HepG2 (cell line): ENCODE data around the gene OSBPL3. TPM values are rescaled to one million over a fixed set of nuclear protein-coding genes. Genes with fewer than 3 reads are reported as not detected.

Experiments
- ATAC-seq: fragments of 200-7000 bp; cut with Tn5 transposase; 3 replicates; pipeline ENCODE4 v1.9.1; 2020; ENCODE audit warnings: mild to moderate bottlenecking, moderate library complexity
- BruUV-seq: library from RNA; stranded (reverse); fragments of 400-500 nt; replicated peaks from 2 replicates; lab custom pipeline; 2021; lab: Mats Ljungman, UMichigan
- CTCF ChIA-PET: fragments of 300-600 bp; formaldehyde crosslinking; extraction: SDS; loops from one replicate; lab custom pipeline; 2021; ENCODE audit warnings: low total read pairs, inconsistent platforms, low intra/inter-chr PET ratio; lab: Yijun Ruan, JAX
- POLR2A ChIA-PET: fragments of 350-600 bp; sonication (Branson Sonifier 250); formaldehyde crosslinking; loops from one replicate; lab custom pipeline; 2020; ENCODE audit warnings: antibody characterized with exemption, inconsistent platforms; lab: Yijun Ruan, JAX
- DNase-seq: peaks from one replicate; pipeline ENCODE4 v3.0.0-alpha.2; 2015; ENCODE audit warnings: low spot score
- FAIRE-seq: peaks from 3 replicates; lab custom pipeline; 2011; peaks lifted over from hg19 to GRCh38; lab: Jason Lieb, UNC
- H2AFZ ChIP-seq: one replicate; pipeline ENCODE4 v1.6.1; 2011; ENCODE audit warnings: low read length, inconsistent platforms
- H3K27ac ChIP-seq: fragments of 300-600 bp; 3 replicates; pipeline ENCODE4 v1.8.0; 2011; ENCODE audit warnings: mixed run types, mild to moderate bottlenecking, mixed read lengths, low read length, inconsistent platforms; ENCODE audit not compliant: insufficient read depth; ENCODE audit errors: extremely low read length
- H3K27me3 ChIP-seq, 2 experiments: fragments of 200-600 bp in 1 of 2; 2 replicates in 1 of 2; 3 replicates in 1 of 2; pipeline versions ENCODE4 v1.6.0 to v1.8.0; 2011; ENCODE audit warnings: low read length in 2 of 2, mild to moderate bottlenecking in 2 of 2, moderate library complexity in 2 of 2, inconsistent platforms in 1 of 2; ENCODE audit not compliant: insufficient read depth in 2 of 2, control insufficient read depth in 1 of 2
- H3K36me3 ChIP-seq, 2 experiments: fragments of 200-600 bp in 1 of 2; replicated peaks in 1 of 2; 2 replicates in 1 of 2; 3 replicates in 1 of 2; pipeline versions ENCODE4 v1.5.1 to v1.8.0; 2011; ENCODE audit warnings: low read length in 2 of 2, inconsistent platforms in 1 of 2; ENCODE audit not compliant: insufficient read depth in 2 of 2, control insufficient read depth in 1 of 2
- H3K4me1 ChIP-seq: 2 replicates; pipeline ENCODE4 v1.5.1; 2012; ENCODE audit warnings: low read length, inconsistent platforms; ENCODE audit not compliant: insufficient read depth
- H3K4me2 ChIP-seq: 2 replicates; pipeline ENCODE4 v1.6.0; 2011; ENCODE audit warnings: low read depth, low read length, inconsistent platforms
- H3K4me3 ChIP-seq, 3 experiments: fragments of 200-600 bp in 1 of 3; sonication (generic), shearing (Covaris generic) in 1 of 3; replicated peaks in 1 of 3; 2 replicates each; pipeline ENCODE4 v1.5.1; 2011 to 2016; ENCODE audit warnings: low read length in 3 of 3, inconsistent platforms in 2 of 3, low read depth in 2 of 3, mild to moderate bottlenecking in 2 of 3, control low read depth in 1 of 3, mixed read lengths in 1 of 3; ENCODE audit not compliant: insufficient read depth in 1 of 3
- H3K79me2 ChIP-seq: one replicate; pipeline ENCODE4 v1.6.1; 2011; ENCODE audit warnings: low read length, inconsistent platforms; ENCODE audit not compliant: insufficient read depth
- H3K9ac ChIP-seq: 2 replicates; pipeline ENCODE4 v1.6.0; 2011; ENCODE audit warnings: mild to moderate bottlenecking, low read depth, low read length, inconsistent platforms; ENCODE audit not compliant: insufficient read depth
- H3K9me3 ChIP-seq: 2 replicates; pipeline ENCODE4 v1.5.1; 2012; ENCODE audit warnings: mild to moderate bottlenecking, low read length
- H4K20me1 ChIP-seq: 2 replicates; pipeline ENCODE4 v1.6.0; 2011; ENCODE audit warnings: inconsistent platforms, mild to moderate bottlenecking, low read length, moderate library complexity; ENCODE audit not compliant: insufficient read depth
- CTCF ChIP-seq: sonication (generic); formaldehyde crosslinking; IDR thresholded peaks from 2 replicates; pipeline ENCODE4 v1.5.0; 2020; ENCODE audit warnings: mild to moderate bottlenecking, missing genetic modification reagents, moderate library complexity
- NONO ChIP-seq, 2 experiments: fragments of 450-650 bp in 1 of 2; sonication (generic) in 1 of 2; formaldehyde crosslinking in 1 of 2; IDR thresholded peaks in 1 of 2; conservative IDR thresholded peaks in 1 of 2; 2 replicates each; pipeline versions ENCODE4 v1.6.1 to v1.8.0; 2017 to 2022; ENCODE audit warnings: mild to moderate bottlenecking in 1 of 2, missing genetic modification reagents in 1 of 2, moderate library complexity in 1 of 2
- STAG1 ChIP-seq: sonication (generic); formaldehyde crosslinking; IDR thresholded peaks from 2 replicates; pipeline ENCODE4 v1.4.0; 2020; ENCODE audit warnings: missing genetic modification reagents
- WGBS: methylation state at CpG from one replicate; pipeline ENCODE4 v1.1.6; 2017; ENCODE audit warnings: low lambda C conversion rate; 5-methylcytosine and 5-hydroxymethylcytosine counted together
- in situ Hi-C: cut with HindIII; loops from 2 replicates; pipeline ENCODE4 v1.10.0; 2017; ENCODE audit warnings: low pct_unique_long_range_greater_than_20kb; ENCODE audit not compliant: extremely low pct_ligation_motif_present
- intact Hi-C: fragments of 100-400 bp; cut with micrococcal nuclease; formaldehyde crosslinking; loops from one replicate; pipeline ENCODE4 v1.10.0; 2022; ENCODE audit not compliant: unreplicated experiment
- polyA plus RNA-seq, 8 experiments: library from polyadenylated mRNA; depleted of rRNA in 3 of 8; stranded (reverse) in 7 of 8; unstranded in 1 of 8; fragments of >200 nt; fragmentation: Illumina TruSeq in 4 of 8; extraction: Trizol in 4 of 8; gene quantifications; 2 replicates each; pipeline versions ENCODE4 v1.2.1 to v1.2.3, GENCODE V29; 2011 to 2016; ENCODE audit warnings: low read depth in 4 of 8, missing spikeins in 1 of 8, mixed read lengths in 1 of 8; ENCODE audit not compliant: insufficient read depth in 1 of 8
- total RNA-seq, 5 experiments: library from RNA; depleted of rRNA; stranded (reverse); fragments of >200 nt; fragmentation: Illumina TruSeq; extraction: Trizol; gene quantifications; 2 replicates each; pipeline ENCODE4 v1.2.3, GENCODE V29; 2016; ENCODE audit warnings: low read depth in 1 of 5
- TF ChIP-seq, protein P1 (sequence below): sonication (generic); formaldehyde crosslinking; IDR thresholded peaks from 2 replicates; pipeline ENCODE4 v1.5.0; 2020; ENCODE audit warnings: mild to moderate bottlenecking, missing genetic modification reagents, borderline replicate concordance

OSBPL3 gene
- total and polyA plus RNA-seq, 2 of the 13 experiments (the other 11 are each of a cell fraction or from before 2014, with no cell fraction given) = 8.8 to 28.9 TPM

- Histone ChIP-seq H3K79me2 (no peaks in the 10 kb centered on the region), H3K27ac (no peak overlapping the region), H3K4me2 (no peak overlapping the region), H2AFZ (no peak overlapping the region), H3K4me3 (no peak overlapping the region), H3K9me3 (no peaks in the 10 kb centered on the region), H3K36me3 (no peaks in the 10 kb centered on the region), H3K4me1 (no peaks in the 10 kb centered on the region; the same call in 1 of the 2 replicates), H3K9ac (no peak overlapping the region)
- no peak for FAIRE-seq
- no peak for DNase-seq
- WGBS = 59% methylated on average over 9 of the region's 9 CpGs
- no peak for ATAC-seq
- intact Hi-C loops (no loop called here), in situ Hi-C loops (no loop called here)
- ChIA-PET POLR2A (no interaction called here), CTCF (no interaction called here)
- no TSS peak for BruUV-seq
- TF ChIP-seq NONO (IDR thresholded peaks at IDR 0.05) (no peak), NONO (CRISPR knock-in tag; conservative IDR thresholded peaks at IDR 0.05) (no peak), CTCF (CRISPR knock-in tag) (peak; percentile 37), STAG1 (CRISPR knock-in tag) (peak; percentile 47)
- TF ChIP-seq, protein P1, sequence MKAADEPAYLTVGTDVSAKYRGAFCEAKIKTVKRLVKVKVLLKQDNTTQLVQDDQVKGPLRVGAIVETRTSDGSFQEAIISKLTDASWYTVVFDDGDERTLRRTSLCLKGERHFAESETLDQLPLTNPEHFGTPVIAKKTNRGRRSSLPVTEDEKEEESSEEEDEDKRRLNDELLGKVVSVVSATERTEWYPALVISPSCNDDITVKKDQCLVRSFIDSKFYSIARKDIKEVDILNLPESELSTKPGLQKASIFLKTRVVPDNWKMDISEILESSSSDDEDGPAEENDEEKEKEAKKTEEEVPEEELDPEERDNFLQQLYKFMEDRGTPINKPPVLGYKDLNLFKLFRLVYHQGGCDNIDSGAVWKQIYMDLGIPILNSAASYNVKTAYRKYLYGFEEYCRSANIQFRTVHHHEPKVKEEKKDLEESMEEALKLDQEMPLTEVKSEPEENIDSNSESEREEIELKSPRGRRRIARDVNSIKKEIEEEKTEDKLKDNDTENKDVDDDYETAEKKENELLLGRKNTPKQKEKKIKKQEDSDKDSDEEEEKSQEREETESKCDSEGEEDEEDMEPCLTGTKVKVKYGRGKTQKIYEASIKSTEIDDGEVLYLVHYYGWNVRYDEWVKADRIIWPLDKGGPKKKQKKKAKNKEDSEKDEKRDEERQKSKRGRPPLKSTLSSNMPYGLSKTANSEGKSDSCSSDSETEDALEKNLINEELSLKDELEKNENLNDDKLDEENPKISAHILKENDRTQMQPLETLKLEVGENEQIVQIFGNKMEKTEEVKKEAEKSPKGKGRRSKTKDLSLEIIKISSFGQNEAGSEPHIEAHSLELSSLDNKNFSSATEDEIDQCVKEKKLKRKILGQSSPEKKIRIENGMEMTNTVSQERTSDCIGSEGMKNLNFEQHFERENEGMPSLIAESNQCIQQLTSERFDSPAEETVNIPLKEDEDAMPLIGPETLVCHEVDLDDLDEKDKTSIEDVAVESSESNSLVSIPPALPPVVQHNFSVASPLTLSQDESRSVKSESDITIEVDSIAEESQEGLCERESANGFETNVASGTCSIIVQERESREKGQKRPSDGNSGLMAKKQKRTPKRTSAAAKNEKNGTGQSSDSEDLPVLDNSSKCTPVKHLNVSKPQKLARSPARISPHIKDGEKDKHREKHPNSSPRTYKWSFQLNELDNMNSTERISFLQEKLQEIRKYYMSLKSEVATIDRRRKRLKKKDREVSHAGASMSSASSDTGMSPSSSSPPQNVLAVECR (CRISPR knock-in tag) = no peak
- TF ChIP-seq, all 625 proteins: peak for 2
- no peaks in the 10 kb centered on the region for H4K20me1 ChIP-seq
- no peaks in the 10 kb centered on the region for H3K27me3 ChIP-seq
Observed at GRCh38 chr7:24767878-24768569, 212.0 kb downstream of the OSBPL3 start.
